Subcutaneous adipose tissue (tissue), 4 donors: ENCODE data around the gene NR3C2. TPM values are rescaled to one million over a fixed set of nuclear protein-coding genes. Genes with fewer than 3 reads are reported as not detected.

ENCODE experiments used
- CTCF ChIP-seq: fragments of 450-650 bp; IDR thresholded peaks from one replicate; pipeline ENCODE4 v1.5.1; 2016; ENCODE audit warnings: low read depth, mild to moderate bottlenecking, control low read depth, antibody characterized with exemption, moderate library complexity
- total RNA-seq, 4 donors: library from RNA; depleted of rRNA; stranded (reverse); fragments of >200 nt; gene quantifications; one replicate each; pipeline ENCODE4 v1.1.0, GENCODE V29; 2016

NR3C2 gene
- 10 to 100 TPM in 1 of 4 donors, 1 to 10 TPM in 3; 7.5 to 17.0 (median 8.9) TPM for total RNA-seq

DNA sequence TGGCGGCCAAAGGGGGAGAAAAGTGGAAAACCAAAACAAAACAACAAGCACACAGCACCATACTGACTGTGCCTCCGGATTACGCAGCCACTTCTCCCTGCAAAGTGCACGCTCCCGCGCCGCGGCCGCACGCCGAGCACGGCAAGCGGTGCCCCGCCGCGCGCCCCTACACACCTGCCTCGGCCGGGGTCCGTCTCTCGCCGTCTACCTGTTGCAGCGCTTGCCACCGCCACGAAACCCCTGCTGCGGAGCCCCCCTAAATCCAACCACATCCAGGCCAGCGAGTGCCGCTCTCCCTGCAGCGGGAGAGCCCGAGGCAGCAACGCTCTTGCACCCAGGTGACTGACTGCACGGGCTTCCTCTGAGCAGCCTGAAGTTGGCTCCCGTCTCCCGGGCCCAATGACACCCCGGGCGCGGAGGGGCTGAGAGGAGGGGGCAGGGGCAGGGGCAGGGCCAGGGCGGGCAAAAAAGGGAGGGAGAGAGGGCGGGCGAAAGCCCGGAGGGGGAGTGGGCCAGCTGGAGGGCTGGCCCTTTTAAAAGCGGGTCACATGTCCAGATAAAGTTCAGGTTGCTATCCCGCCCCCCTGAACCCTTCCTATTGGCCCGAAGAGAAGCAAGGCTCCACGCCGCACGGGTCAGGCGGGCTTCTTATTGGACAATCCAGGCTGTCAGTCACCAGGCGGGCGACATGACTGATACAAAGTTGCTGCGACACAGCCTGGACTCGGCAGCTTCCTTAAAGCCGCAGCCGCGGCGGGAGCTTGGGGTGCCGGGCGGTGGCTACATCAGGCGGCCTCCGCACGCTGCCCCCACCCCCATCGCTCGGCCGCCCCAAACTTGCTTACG is at the start of gene NR3C2:
TSS of gene NR3C2 (minus strand) at position 429 of the 846 bp plus-strand sequence.
- TF ChIP-seq CTCF, result no peak

- TF ChIP-seq CTCF, result no peak
Observed at GRCh38 chr4:148487181-148487580, 45.0 kb upstream of the NR3C2 start.

DNA sequence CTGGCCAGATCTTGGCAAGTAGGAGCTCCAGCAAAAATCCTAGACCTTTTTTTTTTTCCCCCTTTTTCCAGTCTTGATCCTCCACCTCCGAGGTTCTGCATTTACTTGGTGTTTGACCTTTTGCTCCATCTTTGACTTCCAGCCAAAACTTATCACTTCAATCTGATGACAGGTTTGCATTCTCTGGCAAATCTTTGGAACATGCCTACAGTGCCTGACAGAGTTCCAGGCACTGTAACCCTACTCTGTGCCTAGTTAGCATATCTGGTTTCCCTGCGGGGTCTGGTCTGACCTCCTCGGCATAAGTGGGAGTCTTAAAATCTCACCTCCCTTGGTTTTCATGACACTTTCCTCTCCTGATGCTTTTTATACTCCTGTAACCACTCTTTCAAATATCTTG is 39.4 kb upstream of the NR3C2 start:
- TF ChIP-seq CTCF, result no peak

DNA sequence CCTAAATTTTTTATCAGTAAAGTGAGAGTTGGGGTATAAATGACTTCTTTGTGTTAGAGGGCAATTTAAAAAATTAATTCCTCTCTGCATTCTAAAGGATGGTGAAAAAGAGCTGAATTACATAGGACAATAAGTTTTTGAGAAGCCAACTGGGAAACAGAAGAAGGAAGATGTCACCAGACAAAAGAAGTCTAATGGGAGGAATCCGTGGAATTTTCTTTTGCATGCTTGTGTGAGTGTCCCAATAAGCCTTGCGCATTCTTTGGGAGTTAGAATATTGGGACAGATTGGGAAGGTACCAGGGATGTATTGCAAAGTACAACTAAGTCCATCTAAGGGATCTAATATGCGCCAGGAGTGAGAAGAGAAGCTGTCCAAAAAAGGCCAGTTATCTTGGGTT is 35.1 kb upstream of the NR3C2 start:
- no peak for TF ChIP-seq CTCF

DNA sequence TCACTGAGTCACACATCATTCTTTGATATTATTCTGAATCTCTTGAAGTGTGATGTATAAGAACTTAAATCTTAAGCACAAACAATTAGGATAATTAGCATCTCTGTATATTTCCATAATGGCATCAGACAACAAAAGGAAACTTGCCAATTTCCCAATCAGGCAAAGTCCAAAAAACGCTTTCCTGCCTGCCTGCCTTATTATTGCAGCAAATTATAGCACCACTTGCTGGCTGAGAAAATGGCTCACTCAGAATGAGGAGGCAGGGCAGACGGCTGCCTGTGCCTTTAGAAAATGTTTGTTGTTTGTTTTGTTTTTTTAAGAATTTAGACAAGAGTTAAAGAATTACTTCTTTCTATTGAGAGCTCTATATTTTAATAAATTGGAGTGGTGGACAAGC is 27.7 kb upstream of the NR3C2 start:
- TF ChIP-seq CTCF, result no peak

DNA sequence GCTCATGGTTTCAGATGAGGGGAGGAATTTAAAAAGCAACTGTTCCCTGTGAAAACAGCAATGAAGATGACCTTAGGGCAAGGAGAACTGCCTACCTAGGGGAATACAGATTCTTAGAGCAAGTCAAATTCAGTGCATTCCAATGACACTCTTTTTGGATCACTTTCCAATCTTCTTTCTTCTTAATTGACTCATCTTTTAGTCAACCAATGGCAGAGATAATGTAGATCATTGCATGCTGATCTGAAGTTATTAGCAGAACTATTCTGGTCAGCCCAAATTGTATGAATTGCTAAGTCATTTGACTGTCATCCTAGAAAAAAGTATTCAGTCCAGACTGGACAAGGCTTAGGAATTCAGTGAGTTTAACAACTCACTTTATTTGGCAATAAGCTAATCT is 12.6 kb upstream of the NR3C2 start:
- no peak for TF ChIP-seq CTCF

DNA sequence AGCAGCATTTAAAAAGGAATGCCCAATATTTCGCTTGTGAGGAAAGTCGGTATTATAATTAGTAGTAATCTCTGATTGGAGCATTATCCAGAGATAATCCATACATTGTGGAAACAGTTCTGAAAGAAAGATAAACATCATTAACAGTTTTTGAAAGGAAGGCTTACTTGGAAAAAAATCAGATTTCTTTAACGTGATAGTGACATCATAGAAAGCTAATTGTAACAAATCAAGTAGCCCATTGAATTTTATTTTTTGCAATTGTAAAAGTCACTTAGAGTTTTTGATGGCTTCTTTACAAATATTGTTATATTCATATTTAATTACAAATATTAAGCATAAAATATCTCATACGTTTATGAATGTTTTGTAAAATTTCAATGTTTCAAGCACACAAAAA is 11.6 kb upstream of the NR3C2 start:
- TF ChIP-seq CTCF, result no peak
